Type B pancreatic cell (in vitro differentiated cells): ENCODE measurements around the gene SPAG9. TPM values are rescaled to one million over a fixed set of nuclear protein-coding genes. Genes with fewer than 3 reads are reported as not detected.

Experiments
- DNase-seq: peaks from one replicate; pipeline ENCODE4 v3.0.0; 2021; ENCODE audit warnings: mixed read lengths; ENCODE audit not compliant: unreplicated experiment; ENCODE audit errors: extremely low spot score
- H3K27ac Mint-ChIP-seq: 2 replicates; pipeline ENCODE4 v1.8.0; 2021; ENCODE audit warnings: mild to moderate bottlenecking, mixed read lengths
- H3K27me3 Mint-ChIP-seq: 2 replicates; pipeline ENCODE4 v1.8.0; 2021; ENCODE audit warnings: mixed read lengths
- H3K36me3 Mint-ChIP-seq: 2 replicates; pipeline ENCODE4 v1.8.0; 2021; ENCODE audit warnings: mixed read lengths
- H3K4me1 Mint-ChIP-seq: one replicate; pipeline ENCODE4 v1.8.0; 2021; ENCODE audit warnings: mixed read lengths; ENCODE audit not compliant: unreplicated experiment
- H3K4me3 Mint-ChIP-seq: 2 replicates; pipeline ENCODE4 v1.8.0; 2021; ENCODE audit warnings: mild to moderate bottlenecking, mixed read lengths
- H3K9me3 Mint-ChIP-seq: 2 replicates; pipeline ENCODE4 v1.8.0; 2021; ENCODE audit warnings: mixed read lengths
- total RNA-seq: library from RNA; stranded (reverse); gene quantifications from 2 replicates; pipeline ENCODE4 v1.2.1, GENCODE V29; 2021; ENCODE audit warnings: low replicate concordance
- TF ChIP-seq, protein P1 (sequence below): fragments of 200-600 bp; sonication (generic); conservative IDR thresholded peaks from 2 replicates; pipeline ENCODE4 v1.5.0; 2021; ENCODE audit warnings: antibody characterized with exemption, mild to moderate bottlenecking

The SPAG9 gene
- total RNA-seq, 1 donor from 2014 or later: 82.9 TPM

DNA sequence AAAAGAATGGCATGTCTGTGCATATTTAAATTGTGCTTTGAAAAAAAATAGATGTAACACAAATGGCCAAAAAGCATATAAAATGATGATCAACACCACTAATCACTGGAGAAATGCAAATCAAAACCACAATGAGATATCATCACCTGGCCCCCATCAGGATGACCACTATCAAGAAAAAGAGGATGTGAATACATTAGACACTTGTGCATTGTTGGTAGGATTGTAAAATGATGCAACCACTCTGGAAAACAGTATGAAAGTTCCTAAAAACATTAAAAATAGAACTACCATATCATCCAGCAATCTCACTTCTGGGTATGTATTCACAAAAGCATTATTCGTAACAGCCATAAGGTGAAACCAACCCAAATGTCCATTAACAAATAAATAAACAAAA lies 91.5 kb downstream of the SPAG9 start:
- Mint-ChIP-seq H3K9me3 (no peaks in the 10 kb centered on the region), H3K36me3 (peaks cover 7% of the 10 kb centered on the region), H3K4me3 (no peak overlapping the region), H3K4me1 (peaks cover 8% of the 10 kb centered on the region), H3K27me3 (no peaks in the 10 kb centered on the region), H3K27ac (no peak overlapping the region)
- DNase-seq: no peak
- TF ChIP-seq, protein P1, sequence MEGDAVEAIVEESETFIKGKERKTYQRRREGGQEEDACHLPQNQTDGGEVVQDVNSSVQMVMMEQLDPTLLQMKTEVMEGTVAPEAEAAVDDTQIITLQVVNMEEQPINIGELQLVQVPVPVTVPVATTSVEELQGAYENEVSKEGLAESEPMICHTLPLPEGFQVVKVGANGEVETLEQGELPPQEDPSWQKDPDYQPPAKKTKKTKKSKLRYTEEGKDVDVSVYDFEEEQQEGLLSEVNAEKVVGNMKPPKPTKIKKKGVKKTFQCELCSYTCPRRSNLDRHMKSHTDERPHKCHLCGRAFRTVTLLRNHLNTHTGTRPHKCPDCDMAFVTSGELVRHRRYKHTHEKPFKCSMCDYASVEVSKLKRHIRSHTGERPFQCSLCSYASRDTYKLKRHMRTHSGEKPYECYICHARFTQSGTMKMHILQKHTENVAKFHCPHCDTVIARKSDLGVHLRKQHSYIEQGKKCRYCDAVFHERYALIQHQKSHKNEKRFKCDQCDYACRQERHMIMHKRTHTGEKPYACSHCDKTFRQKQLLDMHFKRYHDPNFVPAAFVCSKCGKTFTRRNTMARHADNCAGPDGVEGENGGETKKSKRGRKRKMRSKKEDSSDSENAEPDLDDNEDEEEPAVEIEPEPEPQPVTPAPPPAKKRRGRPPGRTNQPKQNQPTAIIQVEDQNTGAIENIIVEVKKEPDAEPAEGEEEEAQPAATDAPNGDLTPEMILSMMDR: no peak

DNA sequence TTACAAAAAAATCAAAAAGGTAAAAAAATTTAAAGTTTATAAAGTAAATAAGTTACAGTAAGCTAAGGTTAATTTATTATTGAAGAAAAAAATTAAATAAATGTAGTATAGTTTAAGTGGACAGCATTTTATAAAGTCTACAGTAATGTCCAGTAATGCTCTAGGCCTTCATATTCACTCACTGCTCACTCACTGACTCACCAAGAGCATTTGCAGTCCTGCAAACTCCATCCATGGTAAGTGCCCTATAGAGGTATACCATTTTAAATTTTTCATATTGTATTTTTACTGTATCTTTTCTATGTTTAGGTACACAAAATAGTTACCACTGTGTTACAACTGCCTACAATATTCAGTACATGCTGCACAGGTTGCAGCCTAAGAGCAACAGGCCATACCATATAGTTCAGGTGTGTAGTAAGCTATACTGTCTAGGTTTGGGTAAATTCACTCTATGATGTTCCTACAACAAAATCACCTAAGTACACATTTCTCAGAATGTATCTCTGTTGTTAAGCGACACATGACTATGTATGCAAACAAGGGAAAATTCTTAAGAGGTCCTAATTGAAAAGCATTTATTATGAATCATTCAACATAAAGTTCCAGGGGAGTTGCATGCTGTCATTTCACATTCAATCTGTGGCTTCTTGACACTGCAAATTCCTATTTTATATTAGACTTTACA lies 92.3 kb downstream of the SPAG9 start:
- DNase-seq: no peak
- no peaks in the 10 kb centered on the region for H3K9me3 Mint-ChIP-seq
- no peak overlapping the region for H3K27ac Mint-ChIP-seq
- H3K4me1 Mint-ChIP-seq: peaks cover 8% of the 10 kb centered on the region
- no peak overlapping the region for H3K4me3 Mint-ChIP-seq
- H3K36me3 Mint-ChIP-seq: peaks cover 7% of the 10 kb centered on the region
- TF ChIP-seq, protein P1: no peak
- no peaks in the 10 kb centered on the region for H3K27me3 Mint-ChIP-seq

DNA sequence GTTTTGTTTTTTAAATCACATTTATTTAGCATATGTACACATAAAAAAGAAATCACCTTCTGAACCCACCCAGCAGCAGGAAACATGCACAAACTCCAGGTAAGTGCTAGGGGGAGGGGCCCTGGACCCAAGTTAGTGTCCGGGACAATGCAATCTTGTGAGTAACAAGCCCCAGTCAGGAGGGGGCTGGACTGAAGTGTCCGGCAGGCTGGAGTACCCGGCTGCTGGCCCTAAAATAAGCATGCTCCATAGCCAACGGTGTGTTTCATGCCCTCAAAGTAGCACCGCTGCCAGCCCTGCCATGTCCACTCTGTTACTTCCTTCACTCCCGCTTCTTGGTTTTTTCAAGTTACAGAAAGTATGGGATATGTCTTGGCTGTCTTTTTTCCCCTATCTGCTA lies 102.1 kb downstream of the SPAG9 start:
- no peak overlapping the region for H3K4me3 Mint-ChIP-seq
- H3K27ac Mint-ChIP-seq: no peak overlapping the region
- TF ChIP-seq, protein P1: no peak
- H3K4me1 Mint-ChIP-seq: peaks cover 14% of the 10 kb centered on the region
- no peaks in the 10 kb centered on the region for H3K27me3 Mint-ChIP-seq
- no peaks in the 10 kb centered on the region for H3K9me3 Mint-ChIP-seq
- no peak for DNase-seq
- peaks cover 8% of the 10 kb centered on the region for H3K36me3 Mint-ChIP-seq

DNA sequence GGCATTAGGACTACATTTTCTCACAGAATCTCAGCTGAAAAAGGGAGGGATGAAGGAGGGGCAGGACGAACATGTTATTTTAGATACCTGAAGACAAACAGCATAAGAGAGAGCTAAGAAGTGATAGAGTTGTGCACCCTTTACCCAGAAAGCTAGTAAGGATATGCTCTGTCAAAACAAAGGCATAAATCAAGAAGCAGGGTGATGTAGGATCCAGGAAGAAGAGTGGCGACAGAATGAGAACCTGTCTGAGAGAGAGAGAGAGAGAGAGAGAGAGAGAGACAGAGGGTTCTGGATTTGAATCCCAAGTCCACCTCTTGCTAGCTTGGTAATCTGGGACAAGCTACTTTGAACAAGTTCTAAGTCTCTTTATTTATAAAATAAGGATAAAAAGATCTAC lies 103.4 kb downstream of the SPAG9 start:
- Mint-ChIP-seq H3K4me3 (no peak overlapping the region), H3K9me3 (no peaks in the 10 kb centered on the region), H3K27ac (peak overlapping the region; percentile 77), H3K4me1 (peaks cover 14% of the 10 kb centered on the region), H3K27me3 (no peaks in the 10 kb centered on the region), H3K36me3 (peaks cover 8% of the 10 kb centered on the region)
- TF ChIP-seq, protein P1: no peak
- no peak for DNase-seq

DNA sequence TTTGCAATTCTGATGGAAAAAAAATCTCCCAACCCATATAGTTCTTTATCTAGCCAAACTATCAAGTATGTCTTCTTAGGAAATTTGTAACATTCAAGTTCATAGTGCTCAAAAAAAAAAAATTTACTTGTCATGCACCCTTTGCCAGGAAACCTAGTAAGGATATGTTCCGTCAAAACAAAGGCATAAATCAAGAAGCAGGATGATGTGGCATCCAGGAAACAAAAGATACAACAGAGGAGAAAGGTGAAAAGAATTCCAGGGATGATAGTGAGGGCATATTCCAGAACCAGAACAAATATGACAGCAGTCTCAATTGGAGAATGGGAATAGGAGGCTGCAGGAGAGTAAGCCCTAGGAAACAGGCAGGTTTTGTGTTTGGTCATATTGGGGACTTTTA lies 104.6 kb downstream of the SPAG9 start:
- H3K36me3 Mint-ChIP-seq: peaks cover 8% of the 10 kb centered on the region
- TF ChIP-seq, protein P1: no peak
- H3K27me3 Mint-ChIP-seq: no peaks in the 10 kb centered on the region
- no peaks in the 10 kb centered on the region for H3K9me3 Mint-ChIP-seq
- peak overlapping the region; percentile 80 for H3K27ac Mint-ChIP-seq
- peak overlapping the region; percentile 13 for H3K4me3 Mint-ChIP-seq
- H3K4me1 Mint-ChIP-seq: peaks cover 14% of the 10 kb centered on the region
- DNase-seq: no peak
